GM12873 (cell line): ENCODE data around the gene ZSCAN21.

Experiments
- CTCF ChIP-seq: IDR thresholded peaks from 2 replicates; pipeline ENCODE4 v1.5.1; 2012; ENCODE audit warnings: low read depth, mild to moderate bottlenecking, moderate library complexity, low read length, control low read depth; ENCODE audit not compliant: insufficient read depth; ENCODE audit errors: missing control alignments

ZSCAN21 gene

GRCh38 chr7:100081535-100082102 is 32.0 kb downstream of the ZSCAN21 start, which contains the start of gene ZNF3:
Gene ZNF3 (minus strand): TSS chr7:100081723. CDS start chr7:100077357, 4,366 bp downstream.
- TF ChIP-seq CTCF, result peak; percentile 82

- no peak for TF ChIP-seq CTCF
Observed at GRCh38 chr7:100082978-100083377, 33.4 kb downstream of the ZSCAN21 start.

GRCh38 chr7:100085515-100085914 is 35.9 kb downstream of the ZSCAN21 start:
- TF ChIP-seq CTCF, result no peak

DNA sequence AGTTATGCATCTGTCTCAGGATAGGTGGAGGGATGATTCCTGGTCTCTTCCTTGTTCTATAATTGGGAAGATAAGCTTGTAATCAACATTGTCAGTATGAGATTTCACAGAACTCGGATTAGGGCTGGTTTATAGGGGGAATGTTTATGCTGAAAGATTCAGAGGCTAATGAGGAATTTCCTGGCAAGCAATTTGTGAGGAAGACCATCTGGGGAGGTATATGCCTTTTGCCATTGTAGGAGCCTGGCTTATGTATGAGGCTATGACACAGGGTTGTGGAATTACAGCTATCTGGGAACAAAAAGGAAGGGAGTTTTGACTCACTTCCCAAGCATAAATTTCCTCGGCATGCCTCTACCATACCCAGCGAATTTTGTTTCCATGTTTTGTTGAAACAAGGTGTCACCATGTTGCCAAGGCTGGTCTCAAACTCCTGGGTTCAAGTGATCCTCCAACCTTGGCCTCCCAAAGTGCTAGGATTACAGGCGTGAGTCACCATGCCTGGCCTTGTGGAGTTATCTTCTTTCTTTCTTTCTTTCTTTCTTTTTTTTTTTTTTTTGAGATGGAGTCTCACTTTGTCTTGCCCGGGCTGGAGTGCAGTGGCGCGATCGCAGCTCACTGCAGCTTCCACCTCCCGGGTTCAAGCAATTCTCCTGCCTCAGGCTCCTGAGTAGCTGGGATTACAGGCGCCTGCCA is 37.6 kb downstream of the ZSCAN21 start:
- TF ChIP-seq CTCF, result no peak

DNA sequence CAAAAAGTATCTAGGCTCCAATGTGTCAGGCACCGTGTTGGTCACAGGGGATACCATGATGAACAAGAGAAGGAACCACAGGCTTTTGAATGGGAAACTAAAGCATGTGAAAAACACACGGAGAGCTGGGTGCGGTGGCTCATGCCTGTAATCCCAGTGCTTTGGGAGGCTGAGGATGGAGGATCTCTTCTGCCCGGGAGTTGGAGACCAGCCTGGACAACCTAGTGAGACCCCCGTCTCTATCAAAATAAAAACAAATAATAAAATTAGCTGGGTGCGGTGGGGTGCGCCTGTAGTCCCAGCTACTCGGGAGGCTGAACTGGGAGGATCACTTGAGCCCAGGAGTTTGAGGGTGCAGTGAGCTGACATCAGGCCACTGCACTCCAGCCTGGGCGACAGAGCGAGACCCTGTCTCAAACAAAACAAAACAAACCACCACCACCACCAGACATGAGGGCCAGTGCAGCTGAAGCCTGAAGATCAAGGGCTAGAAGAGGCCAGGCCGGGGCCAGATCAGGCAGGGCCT is 38.6 kb downstream of the ZSCAN21 start:
- no peak for TF ChIP-seq CTCF

DNA sequence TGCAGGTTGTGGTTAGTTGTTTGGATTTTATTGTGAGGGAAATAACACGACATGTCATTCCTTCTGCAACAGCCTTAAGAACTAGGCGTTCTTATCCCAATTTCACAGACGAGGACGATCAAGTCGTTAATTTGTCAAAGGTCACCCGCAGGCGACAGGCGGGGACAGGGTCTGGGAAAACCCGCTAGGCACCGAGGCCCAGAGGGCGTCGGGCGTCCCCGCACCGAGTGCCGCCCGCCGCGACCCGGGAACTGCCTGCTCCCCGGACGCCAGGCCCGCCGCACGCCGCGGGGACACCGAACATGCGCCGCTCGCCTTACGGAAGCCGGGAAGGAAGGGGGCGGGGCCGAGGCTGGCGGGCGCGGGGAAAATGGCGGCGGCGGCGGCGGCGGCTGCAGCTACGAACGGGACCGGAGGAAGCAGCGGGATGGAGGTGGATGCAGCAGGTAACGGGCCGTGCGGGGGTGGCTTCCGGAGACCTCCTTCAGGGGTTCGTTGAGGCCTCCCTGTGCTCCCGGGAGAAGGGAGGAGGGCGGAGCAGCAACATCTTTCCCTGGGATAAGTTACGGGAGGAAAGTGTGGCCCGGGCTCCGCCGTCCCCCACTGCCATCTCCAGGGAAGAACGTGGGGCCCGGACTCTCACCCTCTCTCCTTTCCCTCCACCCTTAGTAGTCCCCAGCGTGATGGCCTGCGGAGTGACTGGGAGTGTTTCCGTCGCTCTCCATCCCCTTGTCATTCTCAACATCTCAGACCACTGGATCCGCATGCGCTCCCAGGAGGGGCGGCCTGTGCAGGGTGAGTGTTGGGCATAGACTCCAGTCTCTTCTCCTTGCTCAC is 39.3 kb downstream of the ZSCAN21 start, which contains the start of gene COPS6:
Gene COPS6 (plus strand): TSS at position 349 of the 837 bp plus-strand sequence. CDS start 22 bp downstream, at position 371.
- no peak for TF ChIP-seq CTCF
